Panc1 (cell line): ENCODE measurements around the gene HSPA5. TPM values are rescaled to one million over a fixed set of nuclear protein-coding genes. Genes with fewer than 3 reads are reported as not detected.
"Not testable (repeated sequence)": the region's sequence is repeated elsewhere in the genome, so short reads cannot be mapped to it uniquely, and the experiment has no call there.

Experiments
- ATAC-seq: fragments of 200-7000 bp; cut with Tn5 transposase; 2 replicates; pipeline ENCODE4 v1.9.1; 2020; ENCODE audit warnings: mild to moderate bottlenecking, moderate library complexity
- BruUV-seq: library from RNA; stranded (reverse); fragments of 400-500 nt; replicated peaks from 2 replicates; lab custom pipeline; 2021; lab: Mats Ljungman, UMichigan
- CTCF ChIA-PET: fragments of 300-600 bp; sonication (Branson Sonifier 250); formaldehyde crosslinking; loops from one replicate; lab custom pipeline; 2022; ENCODE audit warnings: antibody characterized with exemption; lab: Charles Lee
- POLR2A ChIA-PET: fragments of 300-600 bp; sonication (Branson Sonifier 250); formaldehyde crosslinking; loops from one replicate; lab custom pipeline; 2022; ENCODE audit warnings: antibody characterized with exemption; lab: Charles Lee
- DNase-seq: peaks from one replicate; pipeline ENCODE4 v3.0.0-alpha.2; 2010; ENCODE audit warnings: low read depth, low spot score
- H3K27ac ChIP-seq: 2 replicates; pipeline ENCODE4 v1.5.1; 2011; ENCODE audit warnings: mild to moderate bottlenecking, low read length, inconsistent platforms
- H3K27me3 ChIP-seq: fragments of 200-500 bp; sonication (Bioruptor generic); 2 replicates; pipeline ENCODE4 v1.6.0; 2014; ENCODE audit warnings: low read length, inconsistent platforms; ENCODE audit not compliant: control insufficient read depth, insufficient read depth
- H3K36me3 ChIP-seq: fragments of 200-500 bp; sonication (Bioruptor generic); 2 replicates; pipeline ENCODE4 v1.5.1; 2014; ENCODE audit warnings: inconsistent platforms, mild to moderate bottlenecking, low read length, moderate library complexity; ENCODE audit not compliant: control insufficient read depth, insufficient read depth
- H3K4me1 ChIP-seq: 2 replicates; pipeline ENCODE4 v1.5.1; 2011; ENCODE audit warnings: inconsistent platforms, mild to moderate bottlenecking, low read length, moderate library complexity; ENCODE audit not compliant: control insufficient read depth, insufficient read depth
- H3K4me3 ChIP-seq, 2 experiments: 2 replicates each; pipeline ENCODE4 v1.5.1; 2011 to 2012; ENCODE audit warnings: low read depth in 2 of 2, low read length in 2 of 2, mild to moderate bottlenecking in 2 of 2, inconsistent platforms in 1 of 2, moderate library complexity in 1 of 2
- H3K9me3 ChIP-seq: fragments of 200-500 bp; sonication (Bioruptor generic); 2 replicates; pipeline ENCODE4 v1.5.1; 2014; ENCODE audit warnings: low read depth, mild to moderate bottlenecking, inconsistent platforms, low read length, moderate library complexity; ENCODE audit not compliant: control insufficient read depth, insufficient read depth
- CTCF ChIP-seq: fragments of 450-650 bp; IDR thresholded peaks from 2 replicates; pipeline ENCODE4 v1.5.1; 2017; ENCODE audit warnings: mild to moderate bottlenecking
- POLR2AphosphoS5 ChIP-seq: IDR thresholded peaks from 2 replicates; pipeline ENCODE4 v1.6.1; 2012; ENCODE audit warnings: mild to moderate bottlenecking, low read depth, low read length, moderate library complexity
- REST ChIP-seq, 2 experiments: IDR thresholded peaks; 2 replicates each; pipeline ENCODE4 v1.6.1; 2011 to 2012; ENCODE audit warnings: low read depth in 2 of 2, control low read depth in 1 of 2, low read length in 1 of 2, mild to moderate bottlenecking in 1 of 2, moderate library complexity in 1 of 2; ENCODE audit not compliant: insufficient read depth in 1 of 2
- SIN3A ChIP-seq: IDR thresholded peaks from 2 replicates; pipeline ENCODE4 v1.6.1; 2012; ENCODE audit warnings: low read depth, mild to moderate bottlenecking, low read length, moderate library complexity, borderline replicate concordance; ENCODE audit not compliant: insufficient read depth
- TCF7L2 ChIP-seq: IDR thresholded peaks from 2 replicates; pipeline ENCODE4 v1.6.1; 2011; ENCODE audit warnings: mild to moderate bottlenecking, low read depth, low read length, inconsistent platforms
- in situ Hi-C: cut with HindIII; loops from 2 replicates; pipeline ENCODE4 v1.10.0; 2016; ENCODE audit warnings: low sequenced_read_pairs, low pct_unique_long_range_greater_than_20kb
- intact Hi-C: fragments of 100-400 bp; cut with micrococcal nuclease; formaldehyde crosslinking; loops from one replicate; pipeline ENCODE4 v1.10.0; 2022; ENCODE audit not compliant: unreplicated experiment
- total RNA-seq: library from RNA; stranded (reverse); gene quantifications from one replicate; pipeline ENCODE4 v1.2.1, GENCODE V29; 2021; ENCODE audit not compliant: unreplicated experiment

Gene HSPA5
- total RNA-seq, 1 experiment from 2014 or later, result 281 TPM

- ChIA-PET POLR2A (interaction anchor here (0.6 kb wide), 1 partner anchor 84 kb away, joined by 6 read pairs; no protein-coding TSS in a partner anchor), CTCF (no interaction called here)
- TF ChIP-seq POLR2AphosphoS5 (no peak), SIN3A (no peak), REST (IDR thresholded peaks at IDR 0.05; ENCODE audit: insufficient read depth in 1 of 2, low read depth in 2 of 2, low read length in 1 of 2) (no peak)
- Histone ChIP-seq H3K27ac (0 out of 2 replicates have a peak overlapping the region, but pooled peaks have one; percentile 15), H3K27me3 (no peaks in the 10 kb centered on the region), H3K36me3 (peaks cover 19% of the 10 kb centered on the region; the same call in 1 of the 2 replicates), H3K4me3 (no peak overlapping the region), H3K4me1 (peaks cover 29% of the 10 kb centered on the region), H3K9me3 (no peaks in the 10 kb centered on the region)
- intact Hi-C loops, result no loop called here
- peak; percentile 79 for DNase-seq
- BruUV-seq, result no TSS peak
- peak; percentile 82 for ATAC-seq
- in situ Hi-C loops, result no loop called here
These were observed 7.5 kb downstream of the HSPA5 start for GRCh38 chr9:125233678-125234077.

- POLR2A ChIA-PET, result interaction anchor here (0.6 kb wide), 1 partner anchor 29 kb away, joined by 7 read pairs; no protein-coding TSS in a partner anchor
- H3K27ac ChIP-seq, result no peak overlapping the region
- H3K4me1 ChIP-seq, result no peaks in the 10 kb centered on the region
- CTCF ChIA-PET, result no interaction called here
- ATAC-seq (no peak), DNase-seq (no peak)
- no peaks in the 10 kb centered on the region for H3K9me3 ChIP-seq
- TF ChIP-seq SIN3A (no peak), REST (IDR thresholded peaks at IDR 0.05; ENCODE audit: insufficient read depth in 1 of 2, low read depth in 2 of 2, low read length in 1 of 2) (no peak), CTCF (no peak), TCF7L2 (no peak), POLR2AphosphoS5 (no peak)
- H3K36me3 ChIP-seq, result 0 out of 2 replicates have a peak, but pooled peaks cover 4% of the 10 kb centered on the region
- intact Hi-C loops, result no loop called here
- H3K27me3 ChIP-seq, result no peaks in the 10 kb centered on the region
- BruUV-seq, result no TSS peak
- in situ Hi-C loops, result no loop called here
- H3K4me3 ChIP-seq, result no peak overlapping the region
These were observed 13.4 kb downstream of the HSPA5 start for GRCh38 chr9:125227761-125228160.

GRCh38 chr9:125224858-125225257, 16.3 kb downstream of the HSPA5 start:
- intact Hi-C loops, POLR2A ChIA-PET: not testable (repeated sequence)

More at GRCh38 chr9:125224858-125225257, 16.3 kb downstream of the HSPA5 start:
- BruUV-seq, H3K27me3 ChIP-seq, H3K36me3 ChIP-seq, H3K27ac ChIP-seq, in situ Hi-C loops, H3K4me3 ChIP-seq, CTCF ChIA-PET, H3K9me3 ChIP-seq, ATAC-seq, DNase-seq, H3K4me1 ChIP-seq: not testable (repeated sequence)
